Activated naive CD4-positive, alpha-beta T cell treated with anti-CD3 and anti-CD28 coated beads, Interleukin-2, amount 10 ng/mL, durations not matched to agents 7 days and 5 days (primary cell): ENCODE measurements around the gene SDE2.
"Not testable (repeated sequence)": the region's sequence is repeated elsewhere in the genome, so short reads cannot be mapped to it uniquely, and the experiment has no call there.

Source experiments
- CTCF ChIA-PET: fragments of 350-600 bp; sonication (Branson Sonifier 250); formaldehyde crosslinking; loops from one replicate; lab custom pipeline; 2021; ENCODE audit warnings: antibody characterized with exemption; lab: Charles Lee
- DNase-seq: peaks from one replicate; pipeline ENCODE4 v3.0.0-alpha.2; 2020
- H3K27ac Mint-ChIP-seq: one replicate; pipeline ENCODE4 v1.8.0; 2021; ENCODE audit warnings: mild to moderate bottlenecking, moderate library complexity, mixed read lengths
- H3K27me3 Mint-ChIP-seq: one replicate; pipeline ENCODE4 v1.8.0; 2021; ENCODE audit warnings: mild to moderate bottlenecking, mixed read lengths
- H3K36me3 Mint-ChIP-seq: one replicate; pipeline ENCODE4 v1.8.0; 2021; ENCODE audit warnings: mixed read lengths
- H3K4me1 Mint-ChIP-seq: one replicate; pipeline ENCODE4 v1.8.0; 2021; ENCODE audit warnings: mixed read lengths
- H3K4me3 Mint-ChIP-seq: one replicate; pipeline ENCODE4 v1.8.0; 2021; ENCODE audit warnings: mild to moderate bottlenecking, moderate library complexity, mixed read lengths
- H3K9me3 Mint-ChIP-seq: one replicate; pipeline ENCODE4 v1.8.0; 2021; ENCODE audit warnings: mixed read lengths

The SDE2 gene

GRCh38 chr1:225940385-225941151, 58.6 kb downstream of the SDE2 start:
- H3K4me1 Mint-ChIP-seq = peaks cover 16% of the 10 kb centered on the region
- H3K36me3 Mint-ChIP-seq = no peaks in the 10 kb centered on the region
- no peak overlapping the region for H3K4me3 Mint-ChIP-seq
- peaks cover 22% of the 10 kb centered on the region for H3K27me3 Mint-ChIP-seq
- DNase-seq = no peak
- no peak overlapping the region for H3K27ac Mint-ChIP-seq
- no peaks in the 10 kb centered on the region for H3K9me3 Mint-ChIP-seq
- CTCF ChIA-PET = interaction anchor here (0.8 to 1.5 kb wide), 2 partner anchors 22 to 40 kb away, joined by 3 read pairs; no protein-coding TSS in a partner anchor

GRCh38 chr1:225939939-225940310, 59.2 kb downstream of the SDE2 start:
- peaks cover 11% of the 10 kb centered on the region for H3K4me1 Mint-ChIP-seq

GRCh38 chr1:225939097-225939938, 59.8 kb downstream of the SDE2 start:
- H3K9me3 Mint-ChIP-seq, CTCF ChIA-PET: not testable (repeated sequence)
- peaks cover 14% of the 10 kb centered on the region for H3K27me3 Mint-ChIP-seq

More at GRCh38 chr1:225939939-225940310, 59.2 kb downstream of the SDE2 start:
- H3K9me3 Mint-ChIP-seq, H3K27ac Mint-ChIP-seq, DNase-seq, H3K36me3 Mint-ChIP-seq, H3K4me3 Mint-ChIP-seq: not testable (repeated sequence)
- peaks cover 15% of the 10 kb centered on the region for H3K27me3 Mint-ChIP-seq
- CTCF ChIA-PET = interaction anchor here (1.5 kb wide), 1 partner anchor 23 kb away, joined by 3 read pairs; no protein-coding TSS in a partner anchor

GRCh38 chr1:225937048-225937968, 61.8 kb downstream of the SDE2 start:
- no peak overlapping the region for H3K27ac Mint-ChIP-seq

More at GRCh38 chr1:225939097-225939938, 59.8 kb downstream of the SDE2 start:
- H3K4me3 Mint-ChIP-seq, H3K36me3 Mint-ChIP-seq, H3K4me1 Mint-ChIP-seq, DNase-seq, H3K27ac Mint-ChIP-seq: not testable (repeated sequence)

GRCh38 chr1:225936523-225936922, 62.6 kb downstream of the SDE2 start:
- Mint-ChIP-seq H3K4me3 (no peak overlapping the region), H3K27ac (no peak overlapping the region)

More at GRCh38 chr1:225937048-225937968, 61.8 kb downstream of the SDE2 start:
- CTCF ChIA-PET = interaction anchor here (1.4 kb wide), 1 partner anchor 24 kb away, joined by 3 read pairs; no protein-coding TSS in a partner anchor
- peaks cover 14% of the 10 kb centered on the region for H3K27me3 Mint-ChIP-seq
- no peaks in the 10 kb centered on the region for H3K36me3 Mint-ChIP-seq
- H3K4me3 Mint-ChIP-seq = no peak overlapping the region
- no peak for DNase-seq
- no peaks in the 10 kb centered on the region for H3K9me3 Mint-ChIP-seq
- H3K4me1 Mint-ChIP-seq = peaks cover 4% of the 10 kb centered on the region

GRCh38 chr1:225936086-225936485, 63.1 kb downstream of the SDE2 start:
- not testable (repeated sequence) for DNase-seq, H3K4me3 Mint-ChIP-seq, H3K27ac Mint-ChIP-seq, H3K36me3 Mint-ChIP-seq, H3K4me1 Mint-ChIP-seq, H3K9me3 Mint-ChIP-seq
- H3K27me3 Mint-ChIP-seq = peaks cover 15% of the 10 kb centered on the region
- CTCF ChIA-PET = interaction anchor here (0.9 to 1.4 kb wide), 2 partner anchors 26 to 454 kb away, joined by 3 read pairs; no protein-coding TSS in a partner anchor

More at GRCh38 chr1:225936523-225936922, 62.6 kb downstream of the SDE2 start:
- Mint-ChIP-seq H3K9me3 (no peaks in the 10 kb centered on the region), H3K4me1 (peaks cover under 1% of the 10 kb centered on the region), H3K27me3 (peaks cover 14% of the 10 kb centered on the region), H3K36me3 (no peaks in the 10 kb centered on the region)
- CTCF ChIA-PET = interaction anchor here (0.9 to 1.4 kb wide), 2 partner anchors 25 to 454 kb away, joined by 3 read pairs; no protein-coding TSS in a partner anchor
- no peak for DNase-seq

GRCh38 chr1:225934711-225935110, 64.4 kb downstream of the SDE2 start:
- no peak overlapping the region for H3K4me3 Mint-ChIP-seq
- peaks cover 11% of the 10 kb centered on the region for H3K27me3 Mint-ChIP-seq
- no peaks in the 10 kb centered on the region for H3K4me1 Mint-ChIP-seq
- H3K27ac Mint-ChIP-seq = no peak overlapping the region
- CTCF ChIA-PET = interaction anchor here (1.3 kb wide), 1 partner anchor 28 kb away, joined by 3 read pairs; no protein-coding TSS in a partner anchor
- no peaks in the 10 kb centered on the region for H3K36me3 Mint-ChIP-seq
- DNase-seq = no peak
- H3K9me3 Mint-ChIP-seq = no peaks in the 10 kb centered on the region

GRCh38 chr1:225933072-225933471, 66.1 kb downstream of the SDE2 start:
- peaks cover 15% of the 10 kb centered on the region for H3K4me1 Mint-ChIP-seq
- no peaks in the 10 kb centered on the region for H3K9me3 Mint-ChIP-seq
- no peak overlapping the region for H3K4me3 Mint-ChIP-seq
- no peak overlapping the region for H3K27ac Mint-ChIP-seq
- DNase-seq = no peak
- H3K36me3 Mint-ChIP-seq = no peaks in the 10 kb centered on the region
- CTCF ChIA-PET = interaction anchor here (1.0 to 1.3 kb wide), 2 partner anchors 29 to 30 kb away, joined by 3 read pairs; no protein-coding TSS in a partner anchor
- H3K27me3 Mint-ChIP-seq = peaks cover 4% of the 10 kb centered on the region
